Measurements from ENCODE around the gene TCF7.

The TCF7 gene

GRCh38 chr5:134122530-134122929 is 8.0 kb downstream of the TCF7 start:
- DNase-seq (ENCODE audit: low read depth, low spot score): no peak
- Histone ChIP-seq H3K4me3 (no peak overlapping the region), H3K36me3 (ENCODE audit: insufficient read depth, low read length) (no peaks in the 10 kb centered on the region), H3K9me3 (ENCODE audit: low read depth, low read length) (no peaks in the 10 kb centered on the region), H3K9ac (ENCODE audit: insufficient read length) (no peak overlapping the region), H3K27ac (no peak overlapping the region)
- no peak for TF ChIP-seq POLR2AphosphoS5 (IDR thresholded peaks at IDR 0.05; ENCODE audit: borderline replicate concordance, low read depth, low read length)
- TF ChIP-seq EZH2 (IDR thresholded peaks at IDR 0.05): no peak
- no peak for TF ChIP-seq FOXP2 (optimal IDR thresholded peaks at IDR 0.05; ENCODE audit: control extremely low read depth, extremely low read length, insufficient read depth)

GRCh38 chr5:134123360-134123759 is 8.9 kb downstream of the TCF7 start:
- Histone ChIP-seq H3K9ac (ENCODE audit: insufficient read length) (no peak overlapping the region), H3K4me3 (no peak overlapping the region), H3K27ac (no peak overlapping the region), H3K9me3 (ENCODE audit: low read depth, low read length) (no peaks in the 10 kb centered on the region), H3K36me3 (ENCODE audit: insufficient read depth, low read length) (no peaks in the 10 kb centered on the region)
- TF ChIP-seq EZH2 (IDR thresholded peaks at IDR 0.05) (no peak), FOXP2 (optimal IDR thresholded peaks at IDR 0.05; ENCODE audit: control extremely low read depth, extremely low read length, insufficient read depth) (no peak), POLR2AphosphoS5 (IDR thresholded peaks at IDR 0.05; ENCODE audit: borderline replicate concordance, low read depth, low read length) (no peak)
- no peak for DNase-seq (ENCODE audit: low read depth, low spot score)

GRCh38 chr5:134124289-134125038 is 10.0 kb downstream of the TCF7 start:
- TF ChIP-seq FOXP2 (optimal IDR thresholded peaks at IDR 0.05; ENCODE audit: control extremely low read depth, extremely low read length, insufficient read depth): no peak
- TF ChIP-seq EZH2 (IDR thresholded peaks at IDR 0.05): no peak
- TF ChIP-seq POLR2AphosphoS5 (IDR thresholded peaks at IDR 0.05; ENCODE audit: borderline replicate concordance, low read depth, low read length): no peak
- DNase-seq (ENCODE audit: low read depth, low spot score): no peak
- H3K4me3 ChIP-seq: no peak overlapping the region
- no peaks in the 10 kb centered on the region for H3K9me3 ChIP-seq (ENCODE audit: low read depth, low read length)
- H3K36me3 ChIP-seq (ENCODE audit: insufficient read depth, low read length): no peaks in the 10 kb centered on the region
- H3K9ac ChIP-seq (ENCODE audit: insufficient read length): no peak overlapping the region
- H3K27ac ChIP-seq: no peak overlapping the region

- H3K9me3 ChIP-seq (ENCODE audit: low read depth, low read length): no peaks in the 10 kb centered on the region
- no peak for DNase-seq (ENCODE audit: low read depth, low spot score)
- no peak overlapping the region for H3K4me3 ChIP-seq
- H3K9ac ChIP-seq (ENCODE audit: insufficient read length): no peak overlapping the region
- TF ChIP-seq EZH2 (IDR thresholded peaks at IDR 0.05) (no peak), FOXP2 (optimal IDR thresholded peaks at IDR 0.05; ENCODE audit: control extremely low read depth, extremely low read length, insufficient read depth) (no peak)
- H3K36me3 ChIP-seq (ENCODE audit: insufficient read depth, low read length): no peaks in the 10 kb centered on the region
- H3K27ac ChIP-seq: no peak overlapping the region
These were observed 10.8 kb downstream of the TCF7 start for GRCh38 chr5:134125039-134126015.

- no peaks in the 10 kb centered on the region for H3K36me3 ChIP-seq (ENCODE audit: insufficient read depth, low read length)
- TF ChIP-seq FOXP2 (optimal IDR thresholded peaks at IDR 0.05; ENCODE audit: control extremely low read depth, extremely low read length, insufficient read depth): no peak
- no peak for TF ChIP-seq POLR2AphosphoS5 (IDR thresholded peaks at IDR 0.05; ENCODE audit: borderline replicate concordance, low read depth, low read length)
- TF ChIP-seq EZH2 (IDR thresholded peaks at IDR 0.05): no peak
- no peak overlapping the region for H3K27ac ChIP-seq
- H3K9me3 ChIP-seq (ENCODE audit: low read depth, low read length): no peaks in the 10 kb centered on the region
- no peak overlapping the region for H3K9ac ChIP-seq (ENCODE audit: insufficient read length)
- DNase-seq (ENCODE audit: low read depth, low spot score): no peak
- no peak overlapping the region for H3K4me3 ChIP-seq
These were observed 12.9 kb downstream of the TCF7 start for GRCh38 chr5:134127376-134127861.

GRCh38 chr5:134127988-134128647 is 13.6 kb downstream of the TCF7 start:
- Histone ChIP-seq H3K9me3 (ENCODE audit: low read depth, low read length) (no peaks in the 10 kb centered on the region), H3K27ac (no peak overlapping the region), H3K9ac (ENCODE audit: insufficient read length) (no peak overlapping the region), H3K4me3 (no peak overlapping the region), H3K36me3 (ENCODE audit: insufficient read depth, low read length) (no peaks in the 10 kb centered on the region)
- no peak for TF ChIP-seq FOXP2 (optimal IDR thresholded peaks at IDR 0.05; ENCODE audit: control extremely low read depth, extremely low read length, insufficient read depth)
- no peak for DNase-seq (ENCODE audit: low read depth, low spot score)

GRCh38 chr5:134128648-134128995 is 14.1 kb downstream of the TCF7 start:
- Histone ChIP-seq H3K27ac (no peak overlapping the region), H3K36me3 (ENCODE audit: insufficient read depth, low read length) (no peaks in the 10 kb centered on the region), H3K9ac (ENCODE audit: insufficient read length) (no peak overlapping the region), H3K4me3 (no peak overlapping the region), H3K9me3 (ENCODE audit: low read depth, low read length) (no peaks in the 10 kb centered on the region)
- DNase-seq (ENCODE audit: low read depth, low spot score): no peak
- TF ChIP-seq FOXP2 (optimal IDR thresholded peaks at IDR 0.05; ENCODE audit: control extremely low read depth, extremely low read length, insufficient read depth) (no peak), POLR2AphosphoS5 (IDR thresholded peaks at IDR 0.05; ENCODE audit: borderline replicate concordance, low read depth, low read length) (no peak), EZH2 (IDR thresholded peaks at IDR 0.05) (no peak)
